ENCODE measurements around the gene LACRT. TPM values are rescaled to one million over a fixed set of nuclear protein-coding genes. Genes with fewer than 3 reads are reported as not detected.
A peak's percentile ranks its signal among the peaks of the same experiment; 100 is the strongest.

Gene LACRT
- total RNA-seq, 2 experiments from 2014 or later = not detected

DNA sequence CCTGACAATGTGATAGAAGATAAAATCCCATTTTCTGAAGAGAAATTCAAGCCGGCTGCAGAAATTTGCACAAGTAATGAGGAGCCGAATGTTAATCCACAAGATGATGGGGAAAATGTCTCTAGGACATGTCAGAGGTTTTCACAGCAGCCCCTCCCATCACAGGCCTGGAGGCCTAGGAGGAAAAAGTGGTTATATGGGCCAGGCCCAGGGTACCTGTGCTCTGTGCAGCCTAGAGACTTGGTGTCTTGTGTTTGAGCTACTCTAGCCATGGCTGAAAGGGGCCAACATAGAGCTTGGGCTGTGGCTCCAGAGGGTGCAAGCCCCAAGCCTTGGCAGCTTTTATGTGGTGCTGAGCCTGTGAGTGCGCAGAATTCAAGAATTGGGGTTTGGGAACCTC lies 7.4 kb downstream of the LACRT start:
- CTCF ChIA-PET = interaction anchor here (1.1 kb wide), 1 partner anchor 48 kb away, joined by 4 read pairs; no protein-coding TSS in a partner anchor
- ATAC-seq = no peak
- peaks cover 2% of the 10 kb centered on the region for H3K36me3 Mint-ChIP-seq
- peaks cover 7% of the 10 kb centered on the region for H3K9me3 Mint-ChIP-seq (ENCODE audit: low read depth)
- no peak overlapping the region for H3K27ac Mint-ChIP-seq
- peaks cover 45% of the 10 kb centered on the region for H3K27me3 Mint-ChIP-seq
- H3K4me3 Mint-ChIP-seq = no peak overlapping the region
- no peak for DNase-seq
- H3K4me1 Mint-ChIP-seq = no peaks in the 10 kb centered on the region

DNA sequence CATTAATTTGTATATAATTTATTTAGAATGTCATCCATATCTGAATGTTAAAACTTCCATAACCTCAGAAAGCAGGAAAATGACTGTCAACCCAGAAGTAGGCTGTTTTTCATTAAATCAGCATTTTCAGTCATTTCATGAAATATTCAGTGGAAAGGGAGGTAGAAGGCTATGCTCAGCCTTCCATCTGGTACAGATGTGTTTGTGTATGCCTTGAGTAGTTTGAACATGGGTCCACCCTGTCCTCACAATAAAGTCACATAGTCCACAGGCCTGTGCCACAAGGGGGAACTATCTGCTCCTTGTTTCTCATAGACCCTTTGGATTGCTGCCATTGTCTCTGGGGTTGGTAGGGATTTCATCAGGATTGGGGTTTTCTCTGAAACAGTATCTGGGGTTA lies 9.1 kb downstream of the LACRT start:
- no peak overlapping the region for H3K27ac Mint-ChIP-seq
- peaks cover 60% of the 10 kb centered on the region for H3K27me3 Mint-ChIP-seq
- ATAC-seq (no peak), DNase-seq (no peak)
- no peak overlapping the region for H3K4me3 Mint-ChIP-seq
- CTCF ChIA-PET = no interaction called here
- H3K4me1 Mint-ChIP-seq = no peaks in the 10 kb centered on the region
- H3K36me3 Mint-ChIP-seq = peaks cover 2% of the 10 kb centered on the region
- peaks cover 7% of the 10 kb centered on the region for H3K9me3 Mint-ChIP-seq (ENCODE audit: low read depth)

DNA sequence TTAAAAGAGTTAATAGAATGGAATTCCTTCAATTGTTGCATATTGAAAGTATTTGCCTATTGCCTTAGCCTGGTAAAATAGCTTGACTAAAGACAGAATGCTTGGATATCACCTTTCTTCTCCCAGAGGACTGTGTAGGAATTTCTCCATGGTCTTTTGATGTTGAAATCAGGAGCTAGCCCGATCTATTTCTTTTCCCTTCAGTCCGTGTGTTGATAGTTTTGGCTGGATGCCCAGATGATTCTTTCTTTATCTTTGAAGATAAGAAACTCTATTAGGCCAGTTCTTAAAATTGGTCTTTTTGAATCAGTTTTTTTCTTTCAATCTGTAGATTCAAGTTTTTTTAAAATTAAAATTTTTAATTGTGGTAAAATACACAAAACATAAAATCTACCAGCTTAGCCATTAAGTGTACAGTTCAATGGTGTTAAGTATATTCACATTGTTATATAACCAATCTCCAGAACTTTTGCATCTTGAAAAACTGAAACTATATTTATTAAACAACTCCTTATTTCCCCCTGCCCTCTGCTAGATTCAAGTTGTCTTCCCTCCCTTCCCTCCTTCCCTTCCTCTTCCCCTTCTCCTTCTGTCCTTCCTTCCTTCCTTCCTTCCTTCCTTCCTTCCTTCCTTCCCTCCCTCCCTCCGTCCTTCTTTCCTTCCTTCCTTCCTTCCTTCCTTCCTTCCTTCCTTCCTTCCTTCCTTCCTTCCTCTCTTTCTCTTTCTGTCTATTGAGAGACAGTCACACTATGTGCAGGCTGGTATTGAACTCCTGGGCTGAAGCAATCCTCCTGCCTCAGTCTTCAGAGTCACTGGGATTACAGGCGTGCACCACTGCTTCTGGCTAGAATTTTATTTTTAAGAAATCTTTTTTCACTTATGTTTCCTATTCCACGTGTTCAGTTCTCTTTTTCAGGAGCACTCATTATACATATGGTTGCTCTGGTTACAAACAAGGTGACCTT lies 10.1 kb downstream of the LACRT start:
- no peak for ATAC-seq
- CTCF ChIA-PET = interaction anchor here (0.6 to 0.9 kb wide), 2 partner anchors 18 to 31 kb away, joined by 3 read pairs; no protein-coding TSS in a partner anchor
- Mint-ChIP-seq H3K9me3 (ENCODE audit: low read depth) (peaks cover 7% of the 10 kb centered on the region), H3K27me3 (peaks cover 61% of the 10 kb centered on the region), H3K27ac (no peak overlapping the region), H3K4me3 (no peak overlapping the region), H3K4me1 (no peaks in the 10 kb centered on the region), H3K36me3 (peaks cover 2% of the 10 kb centered on the region)
- no peak for DNase-seq

DNA sequence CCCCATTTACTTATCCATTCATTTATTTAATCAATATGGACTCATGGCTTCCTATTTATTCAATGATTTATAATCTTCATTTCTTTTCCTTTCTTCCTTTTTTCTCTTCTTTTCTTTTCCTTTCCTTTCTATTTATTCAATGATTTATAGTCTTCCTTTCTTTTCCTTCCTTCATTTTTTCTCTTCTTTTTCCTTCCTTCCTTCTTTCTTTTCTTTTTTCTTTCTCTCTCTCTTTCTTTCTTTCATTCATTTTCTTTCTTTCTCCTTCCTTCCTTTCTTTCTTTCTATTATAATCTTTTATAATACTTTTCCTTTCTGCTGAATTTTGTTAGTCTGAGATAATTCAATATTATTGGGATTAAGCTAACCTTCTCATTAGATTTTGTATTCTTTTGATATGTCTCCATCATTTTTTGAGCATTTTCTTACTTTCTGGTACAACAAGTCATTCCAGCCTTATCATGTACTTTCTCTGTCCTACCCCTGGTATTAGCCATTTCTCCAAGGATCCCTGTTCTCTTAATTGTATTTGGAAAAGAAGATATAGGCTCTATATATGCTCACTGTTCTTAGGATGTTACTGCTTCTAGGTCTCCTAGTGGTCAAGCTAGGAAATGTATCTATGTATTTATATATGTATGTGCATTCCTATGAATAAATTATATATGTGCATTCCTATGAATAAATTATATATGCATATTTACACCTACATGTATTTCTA lies 12.1 kb downstream of the LACRT start:
- CTCF ChIA-PET = interaction anchor here (0.6 to 1.1 kb wide), 4 partner anchors 14 to 450 kb away, joined by 3 to 5 read pairs (median 3); no protein-coding TSS in a partner anchor
- H3K27ac Mint-ChIP-seq = no peak overlapping the region
- H3K9me3 Mint-ChIP-seq (ENCODE audit: low read depth) = peaks cover 3% of the 10 kb centered on the region
- no peaks in the 10 kb centered on the region for H3K4me1 Mint-ChIP-seq
- ATAC-seq (no peak), DNase-seq (no peak)
- H3K4me3 Mint-ChIP-seq = no peak overlapping the region
- no peaks in the 10 kb centered on the region for H3K36me3 Mint-ChIP-seq
- H3K27me3 Mint-ChIP-seq = peaks cover 70% of the 10 kb centered on the region

DNA sequence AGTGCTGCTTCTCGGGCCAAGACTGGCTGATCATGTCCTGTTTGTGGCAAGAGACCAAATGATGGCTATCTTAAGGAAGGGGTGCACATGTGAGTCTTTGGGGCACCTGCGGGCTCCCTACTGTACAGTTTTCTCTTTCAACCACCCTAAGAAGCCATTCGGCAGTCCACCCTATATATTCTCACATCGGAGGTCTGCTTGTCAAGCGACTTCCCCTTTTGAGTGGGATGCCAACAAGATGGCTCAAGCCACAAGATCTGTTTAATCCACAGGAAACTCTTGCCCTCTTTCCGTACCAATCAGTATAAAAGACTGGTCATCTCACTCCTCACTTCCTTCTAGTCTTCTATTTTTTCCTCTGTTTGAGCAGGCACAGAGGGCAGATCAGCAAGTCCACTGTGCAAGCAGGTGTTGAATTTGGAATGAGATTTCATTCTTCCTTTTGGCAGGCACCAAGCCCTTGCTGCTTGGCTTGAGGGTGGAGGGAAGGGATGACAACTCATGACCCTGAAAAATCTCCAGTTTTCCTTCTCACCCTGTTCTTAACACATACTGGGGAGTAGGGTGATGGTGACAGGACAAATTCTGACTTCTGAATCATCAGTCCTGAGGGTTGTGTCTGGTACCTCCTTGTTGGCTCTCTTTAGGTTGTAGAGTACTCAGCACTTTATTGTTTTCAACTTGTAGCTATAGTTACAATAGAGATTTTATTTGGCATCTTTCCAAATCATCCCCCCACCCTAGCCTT lies 17.6 kb downstream of the LACRT start:
- Mint-ChIP-seq H3K9me3 (ENCODE audit: low read depth) (no peaks in the 10 kb centered on the region), H3K36me3 (no peaks in the 10 kb centered on the region), H3K27ac (no peak overlapping the region), H3K4me3 (no peak overlapping the region), H3K4me1 (no peaks in the 10 kb centered on the region), H3K27me3 (peaks cover 56% of the 10 kb centered on the region)
- DNase-seq = no peak
- CTCF ChIA-PET = no interaction called here
- peak; percentile 27 for ATAC-seq

DNA sequence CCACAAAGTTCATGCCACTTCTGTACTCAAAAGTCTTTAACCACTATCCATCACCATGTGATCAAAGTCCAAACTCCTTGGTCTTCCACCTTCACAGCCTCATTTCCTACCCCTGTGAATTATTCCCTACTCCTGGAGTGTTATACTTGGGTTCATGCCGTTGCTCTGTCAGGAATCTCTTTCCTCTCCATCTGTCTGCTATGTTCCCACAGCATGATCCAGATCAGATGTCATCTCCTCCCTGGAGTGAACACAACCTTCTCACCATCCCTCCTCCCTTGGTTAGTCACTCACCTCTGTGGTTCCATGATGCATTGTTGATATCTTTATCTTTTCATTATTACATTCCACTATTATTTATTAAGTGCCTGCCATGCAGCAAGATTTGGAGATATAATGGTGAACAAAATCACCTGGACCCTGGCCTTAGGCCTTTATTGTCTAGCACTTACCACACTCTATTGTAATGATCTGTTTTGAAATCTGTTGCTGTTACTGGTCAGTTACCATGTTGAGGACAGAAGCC lies 22.4 kb downstream of the LACRT start:
- Mint-ChIP-seq H3K27ac (no peak overlapping the region), H3K27me3 (peaks cover 36% of the 10 kb centered on the region), H3K36me3 (no peaks in the 10 kb centered on the region), H3K4me1 (no peaks in the 10 kb centered on the region), H3K4me3 (no peak overlapping the region), H3K9me3 (ENCODE audit: low read depth) (no peaks in the 10 kb centered on the region)
- CTCF ChIA-PET = no interaction called here
- DNase-seq (no peak), ATAC-seq (no peak)

DNA sequence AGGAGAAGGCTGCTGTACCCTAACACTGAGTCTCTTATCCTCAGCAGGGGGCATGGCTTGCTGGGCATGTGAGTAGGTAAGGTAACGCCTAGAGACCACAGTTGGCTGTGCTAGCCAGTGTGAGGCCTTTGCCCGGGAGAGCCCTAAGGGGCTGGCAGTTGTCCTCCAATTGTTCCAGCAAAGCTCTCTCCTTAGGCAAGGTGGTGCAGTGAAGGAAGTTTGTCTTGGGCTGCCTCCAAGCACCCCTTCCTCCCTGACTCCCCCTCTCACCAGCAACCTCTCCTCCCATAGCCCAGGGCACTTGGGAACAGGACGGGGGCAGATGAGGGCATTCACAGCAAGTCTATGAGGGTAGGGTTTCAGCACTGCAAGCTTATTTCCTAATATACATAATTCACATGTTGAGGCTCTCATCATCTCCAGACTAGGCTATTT lies 23.0 kb downstream of the LACRT start:
- DNase-seq (no peak), ATAC-seq (no peak)
- CTCF ChIA-PET = no interaction called here
- no peak overlapping the region for H3K4me3 Mint-ChIP-seq
- no peaks in the 10 kb centered on the region for H3K36me3 Mint-ChIP-seq
- H3K9me3 Mint-ChIP-seq (ENCODE audit: low read depth) = no peaks in the 10 kb centered on the region
- H3K27me3 Mint-ChIP-seq = peaks cover 32% of the 10 kb centered on the region
- H3K27ac Mint-ChIP-seq = no peak overlapping the region
- no peaks in the 10 kb centered on the region for H3K4me1 Mint-ChIP-seq

DNA sequence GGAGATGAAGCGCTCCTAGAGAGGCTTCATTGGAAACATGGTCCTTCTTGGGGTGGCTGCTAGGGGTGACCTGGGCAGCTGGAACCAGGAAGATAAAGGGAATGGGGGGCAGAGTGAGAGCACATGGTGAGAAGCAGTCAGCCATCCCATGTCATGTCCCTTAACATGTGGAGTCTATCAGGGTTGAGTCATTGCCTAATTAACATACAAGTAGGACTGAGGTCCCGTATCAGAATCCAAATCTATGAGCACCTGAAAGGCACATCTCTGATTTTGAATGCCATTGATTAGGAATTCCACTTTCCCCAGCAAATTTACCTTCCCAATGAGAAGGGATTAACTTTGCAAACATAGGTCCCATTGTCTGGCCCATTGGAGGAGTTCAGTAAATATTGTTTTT lies 25.9 kb downstream of the LACRT start:
- no peak for DNase-seq
- Mint-ChIP-seq H3K4me1 (no peaks in the 10 kb centered on the region), H3K27me3 (peaks cover 13% of the 10 kb centered on the region), H3K4me3 (no peak overlapping the region), H3K9me3 (ENCODE audit: low read depth) (no peaks in the 10 kb centered on the region), H3K27ac (no peak overlapping the region), H3K36me3 (no peaks in the 10 kb centered on the region)
- CTCF ChIA-PET = interaction anchor here (1.4 to 2.1 kb wide), 2 partner anchors 12 to 14 kb away, joined by 5 to 8 read pairs; no protein-coding TSS in a partner anchor
- no peak for ATAC-seq

DNA sequence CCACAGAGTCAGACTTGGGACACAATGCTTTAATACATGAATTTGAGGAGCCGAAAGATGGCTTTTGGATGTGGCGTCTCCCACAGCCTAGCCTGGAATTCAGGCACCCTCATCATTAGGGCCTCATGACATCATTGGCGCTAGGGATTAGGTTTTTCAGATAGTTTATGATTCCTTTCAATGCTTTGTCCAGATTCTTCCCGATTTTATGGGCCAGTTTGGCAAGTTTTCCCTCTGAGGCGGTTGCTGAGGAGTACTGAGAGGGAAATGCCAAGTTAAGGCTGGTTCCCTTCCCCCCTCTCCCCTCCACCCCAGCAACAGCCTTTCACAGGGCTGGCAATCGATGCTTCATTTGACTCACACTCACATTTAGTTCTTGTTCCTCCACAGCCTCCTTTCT lies 26.5 kb downstream of the LACRT start:
- Mint-ChIP-seq H3K4me1 (peaks cover 2% of the 10 kb centered on the region), H3K27ac (no peak overlapping the region), H3K4me3 (no peak overlapping the region), H3K36me3 (no peaks in the 10 kb centered on the region), H3K27me3 (peaks cover 13% of the 10 kb centered on the region), H3K9me3 (ENCODE audit: low read depth) (no peaks in the 10 kb centered on the region)
- ATAC-seq (no peak), DNase-seq (no peak)
- CTCF ChIA-PET = interaction anchor here (1.4 kb wide), 1 partner anchor 14 kb away, joined by 5 read pairs; no protein-coding TSS in a partner anchor

DNA sequence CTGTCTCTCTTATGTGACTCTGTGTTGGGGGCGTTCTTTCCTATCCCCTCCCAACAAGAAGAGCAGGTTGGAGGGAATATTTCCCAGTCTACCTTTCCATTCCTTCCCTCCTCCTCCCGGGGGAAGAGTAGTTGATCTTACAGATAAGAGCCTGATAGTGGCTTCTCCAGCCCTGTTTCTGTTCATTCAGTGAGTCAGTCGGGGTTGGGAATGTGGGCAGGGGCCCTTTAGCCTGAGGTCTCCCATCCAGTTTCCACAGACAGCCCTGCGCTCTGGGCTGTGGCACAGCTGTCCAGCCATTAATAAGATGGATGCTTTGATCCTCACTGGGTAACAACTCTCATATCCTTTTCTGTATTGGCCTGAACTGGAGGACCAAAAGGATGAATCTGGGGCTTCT lies 28.1 kb downstream of the LACRT start:
- H3K27me3 Mint-ChIP-seq = peaks cover 13% of the 10 kb centered on the region
- no peak overlapping the region for H3K27ac Mint-ChIP-seq
- no peak for ATAC-seq
- H3K36me3 Mint-ChIP-seq = no peaks in the 10 kb centered on the region
- no peak overlapping the region for H3K4me3 Mint-ChIP-seq
- no peak for DNase-seq
- CTCF ChIA-PET = interaction anchor here (1.1 to 2.2 kb wide), 3 partner anchors 10 to 17 kb away, joined by 3 to 11 read pairs (median 4); no protein-coding TSS in a partner anchor
- H3K9me3 Mint-ChIP-seq (ENCODE audit: low read depth) = no peaks in the 10 kb centered on the region
- H3K4me1 Mint-ChIP-seq = peaks cover 4% of the 10 kb centered on the region

DNA sequence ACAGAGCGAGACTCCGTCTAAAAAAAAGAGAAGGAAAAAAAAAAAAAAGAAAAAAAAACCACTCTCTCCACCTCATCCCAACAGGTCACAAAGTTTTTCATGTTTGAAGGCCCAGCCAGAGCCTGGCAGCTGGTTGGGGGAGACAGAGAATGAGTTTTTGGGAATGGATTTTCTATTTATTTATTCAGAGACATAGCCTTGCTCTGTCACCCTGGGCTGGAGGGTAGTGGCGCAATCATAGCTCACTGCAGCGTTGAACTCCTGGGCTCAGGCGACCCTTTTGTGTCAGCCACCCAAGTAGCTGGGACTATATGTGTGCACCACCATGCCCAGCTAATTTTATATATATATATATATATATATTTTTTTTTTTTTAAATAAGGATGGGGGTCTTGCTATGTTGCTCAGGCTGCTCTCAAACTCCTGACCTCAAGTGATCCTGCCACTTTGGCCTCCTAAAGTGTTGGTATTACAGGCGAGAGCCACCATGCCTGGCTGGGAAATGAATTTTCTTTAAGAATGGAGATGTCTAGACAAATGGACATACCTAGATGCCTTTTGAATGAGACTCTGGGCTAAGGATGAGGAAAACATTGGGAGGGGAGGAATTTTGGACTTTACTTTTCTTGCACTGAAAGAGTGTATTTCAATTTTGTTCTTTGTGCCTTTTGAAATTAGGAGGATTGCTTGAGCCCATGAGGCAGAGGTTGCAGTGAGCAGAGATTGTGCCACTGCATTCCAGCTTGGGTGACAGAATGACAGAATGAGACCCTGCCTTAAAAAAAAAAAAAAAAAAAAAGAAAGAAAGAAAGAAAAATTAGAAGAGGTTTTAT lies 29.3 kb downstream of the LACRT start:
- H3K27ac Mint-ChIP-seq = no peak overlapping the region
- no peak overlapping the region for H3K4me3 Mint-ChIP-seq
- CTCF ChIA-PET = interaction anchor here (0.6 to 2.2 kb wide), 4 partner anchors 9 to 467 kb away, joined by 3 to 11 read pairs (median 4); no protein-coding TSS in a partner anchor
- peaks cover 13% of the 10 kb centered on the region for H3K27me3 Mint-ChIP-seq
- ATAC-seq (no peak), DNase-seq (no peak)
- no peaks in the 10 kb centered on the region for H3K36me3 Mint-ChIP-seq
- no peaks in the 10 kb centered on the region for H3K9me3 Mint-ChIP-seq (ENCODE audit: low read depth)
- H3K4me1 Mint-ChIP-seq = peaks cover 4% of the 10 kb centered on the region

DNA sequence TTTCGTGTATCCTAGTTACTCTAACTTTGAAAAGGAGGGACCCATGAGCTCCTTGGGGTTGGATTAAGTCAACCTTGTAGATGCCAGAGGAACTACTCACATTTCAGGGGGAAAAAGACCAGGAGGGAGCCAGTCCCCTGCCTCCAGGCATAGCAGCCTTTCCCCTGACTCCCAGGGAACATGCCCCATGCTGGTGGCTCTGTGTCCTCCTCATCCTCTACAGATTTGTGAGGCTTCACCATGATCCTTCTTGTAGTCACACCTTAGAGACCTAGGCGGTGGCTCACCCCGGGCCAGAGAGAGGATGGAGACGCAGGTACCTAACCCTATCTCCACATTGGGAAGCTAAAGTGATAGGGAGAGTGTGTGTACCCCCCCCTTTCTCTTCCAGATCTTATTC lies 30.3 kb downstream of the LACRT start:
- no peak for DNase-seq
- Mint-ChIP-seq H3K27me3 (peaks cover 21% of the 10 kb centered on the region), H3K4me3 (no peak overlapping the region), H3K4me1 (peaks cover 4% of the 10 kb centered on the region), H3K27ac (no peak overlapping the region), H3K36me3 (no peaks in the 10 kb centered on the region), H3K9me3 (ENCODE audit: low read depth) (no peaks in the 10 kb centered on the region)
- CTCF ChIA-PET = interaction anchor here (1.0 to 1.6 kb wide), 2 partner anchors 9 to 468 kb away, joined by 3 to 4 read pairs; no protein-coding TSS in a partner anchor
- no peak for ATAC-seq
